ENCODE results near the gene MAPRE2. TPM values are rescaled to one million over a fixed set of nuclear protein-coding genes. Genes with fewer than 3 reads are reported as not detected.
A peak's percentile ranks its signal among the peaks of the same experiment; 100 is the strongest.

MAPRE2 gene
- total and polyA plus RNA-seq, 8 donors, result 37.4 to 56.3 (median 50.0) TPM

GRCh38 chr18:35171315-35171987, 130.2 kb downstream of the MAPRE2 start:
- ATAC-seq (peak; percentile 79), DNase-seq (no peak)
- intact Hi-C loops (cut with DNase I), result no loop called here
- Histone ChIP-seq H3K4me1 (peaks cover 5 to 6% of the 10 kb centered on the region in 2 donors), H3K36me3 (no peaks in the 10 kb centered on the region), H3K27me3 (no peaks in the 10 kb centered on the region), H3K4me3 (no peak overlapping the region), H3K9me3 (no peaks in the 10 kb centered on the region), H3K27ac (no peak overlapping the region)
- TF ChIP-seq, protein P1, sequence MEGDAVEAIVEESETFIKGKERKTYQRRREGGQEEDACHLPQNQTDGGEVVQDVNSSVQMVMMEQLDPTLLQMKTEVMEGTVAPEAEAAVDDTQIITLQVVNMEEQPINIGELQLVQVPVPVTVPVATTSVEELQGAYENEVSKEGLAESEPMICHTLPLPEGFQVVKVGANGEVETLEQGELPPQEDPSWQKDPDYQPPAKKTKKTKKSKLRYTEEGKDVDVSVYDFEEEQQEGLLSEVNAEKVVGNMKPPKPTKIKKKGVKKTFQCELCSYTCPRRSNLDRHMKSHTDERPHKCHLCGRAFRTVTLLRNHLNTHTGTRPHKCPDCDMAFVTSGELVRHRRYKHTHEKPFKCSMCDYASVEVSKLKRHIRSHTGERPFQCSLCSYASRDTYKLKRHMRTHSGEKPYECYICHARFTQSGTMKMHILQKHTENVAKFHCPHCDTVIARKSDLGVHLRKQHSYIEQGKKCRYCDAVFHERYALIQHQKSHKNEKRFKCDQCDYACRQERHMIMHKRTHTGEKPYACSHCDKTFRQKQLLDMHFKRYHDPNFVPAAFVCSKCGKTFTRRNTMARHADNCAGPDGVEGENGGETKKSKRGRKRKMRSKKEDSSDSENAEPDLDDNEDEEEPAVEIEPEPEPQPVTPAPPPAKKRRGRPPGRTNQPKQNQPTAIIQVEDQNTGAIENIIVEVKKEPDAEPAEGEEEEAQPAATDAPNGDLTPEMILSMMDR (IDR thresholded peaks at IDR 0.05), result no peak

DNA sequence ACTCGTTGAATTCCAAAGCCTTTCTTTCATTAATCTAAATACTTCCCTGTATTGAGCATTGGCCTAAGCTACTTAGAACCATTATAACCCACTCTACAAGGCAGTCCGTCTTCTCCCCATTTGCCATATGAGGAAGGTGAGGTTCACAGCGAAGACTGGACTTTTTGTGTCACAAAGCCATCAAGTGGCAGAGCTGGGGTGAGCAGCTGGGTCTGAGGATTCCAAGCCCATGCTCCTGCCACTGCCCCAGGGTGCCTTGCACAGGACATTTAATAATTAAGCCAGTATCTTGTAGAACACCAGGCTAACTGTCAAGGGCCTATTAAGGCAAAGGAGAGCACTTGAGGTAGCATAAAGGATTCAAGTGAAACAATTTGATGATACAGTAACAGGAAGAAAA, 130.8 kb downstream of the MAPRE2 start:
- H3K27ac ChIP-seq, result no peak overlapping the region
- ATAC-seq, result peak; percentile 89
- intact Hi-C loops (cut with DNase I), result no loop called here

DNA sequence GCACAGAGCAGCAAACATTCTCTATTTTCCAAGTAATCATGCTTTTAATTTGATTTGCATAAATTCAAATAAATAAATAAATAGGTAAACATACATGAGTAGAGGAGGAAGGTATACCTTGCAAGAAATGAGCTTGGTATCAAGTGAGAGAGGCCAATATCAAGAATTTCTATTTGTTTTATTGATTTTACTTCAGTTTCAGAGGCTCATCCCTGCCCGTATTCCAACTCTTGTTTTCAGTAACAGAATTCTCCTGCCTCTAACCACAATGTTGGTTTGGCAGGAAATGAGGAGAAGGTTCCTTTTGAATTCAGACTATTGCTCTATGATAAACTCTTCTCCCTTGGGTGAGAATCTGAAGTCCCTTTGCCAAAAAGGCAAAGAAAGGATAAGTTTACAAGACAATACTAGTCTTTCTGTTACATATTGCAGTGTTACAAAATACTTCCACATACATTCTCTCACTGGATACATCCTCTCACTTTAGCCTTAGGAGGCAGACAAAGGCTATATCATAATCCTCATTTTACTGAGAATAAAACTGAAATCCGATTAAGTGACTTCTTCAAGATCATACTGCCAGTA, 131.3 kb downstream of the MAPRE2 start:
- no peaks in the 10 kb centered on the region for H3K36me3 ChIP-seq
- intact Hi-C loops (cut with DNase I), result no loop called here
- no peaks in the 10 kb centered on the region for H3K27me3 ChIP-seq
- ATAC-seq, result no peak
- no peak for DNase-seq
- H3K4me1 ChIP-seq, result peaks cover 5 to 6% of the 10 kb centered on the region in 2 donors
- no peak overlapping the region for H3K27ac ChIP-seq
- TF ChIP-seq, protein P1 (IDR thresholded peaks at IDR 0.05), result no peak
- H3K9me3 ChIP-seq, result no peaks in the 10 kb centered on the region
- H3K4me3 ChIP-seq, result no peak overlapping the region

More for the DNA sequence above, 130.8 kb downstream of the MAPRE2 start:
- peaks cover 5 to 6% of the 10 kb centered on the region in 2 donors for H3K4me1 ChIP-seq
- H3K9me3 ChIP-seq, result no peaks in the 10 kb centered on the region
- H3K27me3 ChIP-seq, result no peaks in the 10 kb centered on the region
- TF ChIP-seq, protein P1 (IDR thresholded peaks at IDR 0.05), result no peak
- H3K4me3 ChIP-seq, result no peak overlapping the region
- no peaks in the 10 kb centered on the region for H3K36me3 ChIP-seq
- DNase-seq, result no peak

DNA sequence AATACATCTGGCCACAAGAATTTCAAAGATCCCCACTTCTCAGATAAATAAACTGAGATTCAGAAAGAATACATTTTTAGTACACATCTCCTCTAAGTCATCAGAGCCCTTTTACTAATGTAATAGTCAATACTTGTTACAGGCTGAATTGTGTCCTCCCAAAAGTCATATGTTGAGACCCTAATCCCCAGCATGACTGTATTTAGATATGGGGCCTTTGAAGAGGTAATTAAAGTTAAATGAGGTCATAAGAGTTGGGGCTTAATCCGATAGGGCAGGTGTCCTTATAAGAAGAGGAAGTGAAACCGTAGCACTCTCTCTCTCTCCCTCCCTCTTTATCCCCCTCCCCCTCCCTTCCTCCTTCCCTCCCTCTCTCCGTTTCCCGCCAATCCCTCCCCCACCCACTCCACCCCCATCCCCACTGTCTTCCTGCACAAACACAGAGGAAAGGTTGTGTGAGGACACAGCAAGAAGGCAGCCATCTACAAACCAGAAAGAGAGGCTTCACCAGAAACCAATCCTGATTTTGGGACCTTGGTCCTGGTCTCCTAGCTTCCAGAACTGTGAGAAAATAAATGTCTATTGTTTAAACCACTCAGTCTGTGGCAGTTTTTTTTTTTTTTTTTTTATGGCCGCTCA, 133.0 kb downstream of the MAPRE2 start:
- Histone ChIP-seq H3K27me3 (no peaks in the 10 kb centered on the region), H3K4me3 (no peak overlapping the region), H3K9me3 (no peaks in the 10 kb centered on the region), H3K27ac (no peak overlapping the region), H3K4me1 (peaks cover 5 to 6% of the 10 kb centered on the region in 2 donors), H3K36me3 (no peaks in the 10 kb centered on the region)
- TF ChIP-seq, protein P1 (IDR thresholded peaks at IDR 0.05), result no peak
- DNase-seq (no peak), ATAC-seq (no peak)
- intact Hi-C loops (cut with DNase I), result no loop called here

DNA sequence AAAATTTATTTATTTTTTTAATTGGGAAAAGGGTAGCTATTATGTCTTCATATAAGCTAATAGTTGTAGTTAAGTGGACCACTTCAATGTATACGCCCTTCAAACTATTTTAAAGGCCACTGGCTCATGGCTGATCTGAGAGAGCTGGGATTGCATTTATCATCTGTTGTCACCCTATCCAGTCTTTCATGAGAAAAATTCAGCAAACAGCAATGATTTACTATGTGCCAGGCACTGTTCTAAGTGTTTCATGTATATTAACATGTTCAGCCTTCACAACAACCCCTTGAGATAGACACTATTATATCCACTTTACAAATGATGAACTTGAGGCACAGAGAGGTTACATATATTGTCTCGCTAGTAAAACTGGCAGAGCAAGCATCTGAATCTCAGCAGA, 133.5 kb downstream of the MAPRE2 start:
- no peak overlapping the region for H3K27ac ChIP-seq

More for the DNA sequence above, 133.5 kb downstream of the MAPRE2 start:
- intact Hi-C loops (cut with DNase I), result no loop called here
- DNase-seq (no peak), ATAC-seq (no peak)
- no peaks in the 10 kb centered on the region for H3K27me3 ChIP-seq
- H3K4me1 ChIP-seq, result peaks cover 5 to 6% of the 10 kb centered on the region in 2 donors
- H3K4me3 ChIP-seq, result no peak overlapping the region
- no peaks in the 10 kb centered on the region for H3K9me3 ChIP-seq
- H3K36me3 ChIP-seq, result no peaks in the 10 kb centered on the region
- TF ChIP-seq, protein P1 (IDR thresholded peaks at IDR 0.05), result no peak
